HG02840 (cell line): ENCODE data around the gene TOLLIP.

Experiments used
- ATAC-seq: cut with Tn5 transposase; IDR thresholded peaks from one replicate; pipeline ENCODE4 v1.9.1; 2021; ENCODE audit warnings: mild to moderate bottlenecking, moderate library complexity, moderate number of reproducible peaks; ENCODE audit not compliant: unreplicated experiment, low FRiP score

Gene TOLLIP

GRCh38 chr11:1317993-1318392, 8.6 kb upstream of the TOLLIP start:
- ATAC-seq = no peak

GRCh38 chr11:1317432-1317831, 8.0 kb upstream of the TOLLIP start:
- no peak for ATAC-seq

GRCh38 chr11:1310772-1311468, 1.5 kb upstream of the TOLLIP start:
- ATAC-seq = no peak

- no peak for ATAC-seq
These were observed 871 bp upstream of the TOLLIP start for GRCh38 chr11:1310318-1310687.

GRCh38 chr11:1308743-1309497, 512 bp downstream of the TOLLIP start:
- peak; percentile 48 for ATAC-seq

- no peak for ATAC-seq
These were observed 1.3 kb downstream of the TOLLIP start for GRCh38 chr11:1307998-1308742.

- ATAC-seq = no peak
These were observed 2.1 kb downstream of the TOLLIP start for GRCh38 chr11:1307163-1307870.

- ATAC-seq = no peak
These were observed 3.0 kb downstream of the TOLLIP start for GRCh38 chr11:1306186-1307162.

- no peak for ATAC-seq
These were observed 3.9 kb downstream of the TOLLIP start for GRCh38 chr11:1305501-1306056.

- ATAC-seq = no peak
These were observed 4.4 kb downstream of the TOLLIP start for GRCh38 chr11:1305063-1305495.

GRCh38 chr11:1304380-1304779, 5.1 kb downstream of the TOLLIP start:
- no peak for ATAC-seq

- ATAC-seq = no peak
These were observed 5.5 kb downstream of the TOLLIP start for GRCh38 chr11:1303973-1304372.

GRCh38 chr11:1303126-1303821, 6.2 kb downstream of the TOLLIP start:
- ATAC-seq = no peak

GRCh38 chr11:1302461-1303125, 6.8 kb downstream of the TOLLIP start:
- no peak for ATAC-seq

GRCh38 chr11:1302041-1302460, 7.4 kb downstream of the TOLLIP start:
- no peak for ATAC-seq

GRCh38 chr11:1301220-1302000, 8.0 kb downstream of the TOLLIP start:
- no peak for ATAC-seq

- ATAC-seq = no peak
These were observed 8.8 kb downstream of the TOLLIP start for GRCh38 chr11:1300569-1301187.
